Hematopoietic multipotent progenitor cell (in vitro differentiated cells): ENCODE measurements around the gene AMPD2. TPM values are rescaled to one million over a fixed set of nuclear protein-coding genes. Genes with fewer than 3 reads are reported as not detected.

Source experiments
- DNase-seq, 3 donors: peaks; one replicate each; pipeline ENCODE4 v3.0.0-alpha.2; 2011 to 2015; ENCODE audit warnings: low read depth in 2 of 3, low spot score in 2 of 3
- total RNA-seq: library from RNA; depleted of rRNA; stranded (reverse); fragments of >200 nt; gene quantifications from one replicate; pipeline ENCODE4 v1.2.3, GENCODE V29; 2012

AMPD2 gene
- total RNA-seq, 1 donor = 259 TPM

DNA sequence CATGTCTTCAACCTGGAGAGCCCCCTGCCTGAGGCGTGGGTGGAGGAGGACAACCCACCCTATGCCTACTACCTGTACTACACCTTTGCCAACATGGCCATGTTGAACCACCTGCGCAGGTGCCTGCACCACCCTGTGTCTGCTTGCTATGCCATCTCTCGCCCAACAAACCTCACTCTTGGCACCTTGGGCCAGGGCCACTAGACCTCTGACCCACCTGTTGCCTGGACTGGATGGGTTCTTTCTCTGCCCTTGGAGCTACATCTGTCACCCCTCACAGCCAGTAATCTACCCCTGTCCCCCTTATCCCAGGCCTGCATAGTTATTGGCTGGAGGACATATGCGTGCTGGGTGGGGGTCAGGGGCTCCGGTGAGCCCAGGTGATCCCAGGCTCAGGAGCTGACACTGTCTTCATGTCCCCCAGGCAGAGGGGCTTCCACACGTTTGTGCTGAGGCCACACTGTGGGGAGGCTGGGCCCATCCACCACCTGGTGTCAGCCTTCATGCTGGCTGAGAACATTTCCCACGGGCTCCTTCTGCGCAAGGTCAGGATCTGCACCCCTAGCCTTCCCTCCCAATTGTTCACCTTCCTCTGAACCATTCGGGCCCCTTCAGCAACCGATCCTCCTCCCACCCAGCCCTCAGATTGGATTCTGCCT lies 9.9 kb downstream of the AMPD2 start:
- DNase-seq = no peak

DNA sequence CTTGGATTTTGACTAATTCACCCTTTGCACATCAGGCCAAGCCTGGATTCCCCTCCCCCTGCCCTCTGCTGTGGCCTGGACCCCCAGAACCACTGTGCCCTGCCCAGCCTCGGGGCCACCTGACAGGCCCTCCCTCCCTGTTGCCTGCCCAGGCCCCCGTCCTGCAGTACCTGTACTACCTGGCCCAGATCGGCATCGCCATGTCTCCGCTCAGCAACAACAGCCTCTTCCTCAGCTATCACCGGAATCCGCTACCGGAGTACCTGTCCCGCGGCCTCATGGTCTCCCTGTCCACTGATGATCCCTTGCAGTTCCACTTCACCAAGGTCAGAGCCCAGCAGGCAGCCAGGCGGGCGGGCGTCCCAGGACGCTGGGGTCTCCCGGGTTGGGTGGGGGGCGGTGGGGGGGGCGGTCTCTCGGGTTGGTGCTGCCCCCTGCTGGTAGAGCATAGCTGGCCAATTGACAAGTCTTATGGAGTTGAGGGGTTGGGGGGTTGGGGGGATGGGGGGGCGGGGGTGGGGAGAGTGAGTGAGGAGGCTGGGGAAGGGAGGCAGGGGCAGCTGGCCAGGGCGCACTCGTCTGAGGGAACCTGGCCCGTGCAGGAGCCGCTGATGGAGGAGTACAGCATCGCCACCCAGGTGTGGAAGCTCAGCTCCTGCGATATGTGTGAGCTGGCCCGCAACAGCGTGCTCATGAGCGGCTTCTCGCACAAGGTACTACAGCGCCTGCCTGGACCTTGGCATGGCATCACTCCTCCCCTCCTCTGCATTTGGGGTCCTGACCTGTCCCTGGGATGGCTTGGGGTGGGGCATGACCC lies 10.7 kb downstream of the AMPD2 start:
- peak in 1 of 3 donors; percentile 50 for DNase-seq

DNA sequence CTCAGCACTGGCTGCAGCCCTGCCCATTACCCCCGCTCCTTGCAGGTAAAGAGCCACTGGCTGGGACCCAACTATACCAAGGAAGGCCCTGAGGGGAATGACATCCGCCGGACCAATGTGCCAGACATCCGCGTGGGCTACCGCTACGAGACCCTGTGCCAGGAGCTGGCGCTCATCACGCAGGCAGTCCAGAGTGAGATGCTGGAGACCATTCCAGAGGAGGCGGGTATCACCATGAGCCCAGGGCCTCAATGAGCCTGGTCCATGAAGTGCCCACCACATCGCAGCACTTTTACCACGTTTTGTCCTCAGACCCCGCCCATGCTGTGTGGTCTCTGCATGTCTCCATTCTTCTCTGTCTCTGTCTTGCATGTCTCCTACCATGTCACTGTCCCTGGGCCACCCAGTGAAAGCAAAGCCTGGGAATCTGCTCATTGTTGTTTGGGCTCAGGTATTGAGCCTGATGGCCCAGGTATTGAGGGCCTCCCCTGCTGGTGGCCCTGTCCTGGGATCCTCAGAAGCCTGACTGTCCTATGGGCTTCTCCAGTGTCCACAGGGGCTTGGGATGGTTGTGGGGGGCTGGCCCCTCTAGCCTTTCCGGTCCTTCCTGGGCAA lies 11.4 kb downstream of the AMPD2 start:
- no peak for DNase-seq

DNA sequence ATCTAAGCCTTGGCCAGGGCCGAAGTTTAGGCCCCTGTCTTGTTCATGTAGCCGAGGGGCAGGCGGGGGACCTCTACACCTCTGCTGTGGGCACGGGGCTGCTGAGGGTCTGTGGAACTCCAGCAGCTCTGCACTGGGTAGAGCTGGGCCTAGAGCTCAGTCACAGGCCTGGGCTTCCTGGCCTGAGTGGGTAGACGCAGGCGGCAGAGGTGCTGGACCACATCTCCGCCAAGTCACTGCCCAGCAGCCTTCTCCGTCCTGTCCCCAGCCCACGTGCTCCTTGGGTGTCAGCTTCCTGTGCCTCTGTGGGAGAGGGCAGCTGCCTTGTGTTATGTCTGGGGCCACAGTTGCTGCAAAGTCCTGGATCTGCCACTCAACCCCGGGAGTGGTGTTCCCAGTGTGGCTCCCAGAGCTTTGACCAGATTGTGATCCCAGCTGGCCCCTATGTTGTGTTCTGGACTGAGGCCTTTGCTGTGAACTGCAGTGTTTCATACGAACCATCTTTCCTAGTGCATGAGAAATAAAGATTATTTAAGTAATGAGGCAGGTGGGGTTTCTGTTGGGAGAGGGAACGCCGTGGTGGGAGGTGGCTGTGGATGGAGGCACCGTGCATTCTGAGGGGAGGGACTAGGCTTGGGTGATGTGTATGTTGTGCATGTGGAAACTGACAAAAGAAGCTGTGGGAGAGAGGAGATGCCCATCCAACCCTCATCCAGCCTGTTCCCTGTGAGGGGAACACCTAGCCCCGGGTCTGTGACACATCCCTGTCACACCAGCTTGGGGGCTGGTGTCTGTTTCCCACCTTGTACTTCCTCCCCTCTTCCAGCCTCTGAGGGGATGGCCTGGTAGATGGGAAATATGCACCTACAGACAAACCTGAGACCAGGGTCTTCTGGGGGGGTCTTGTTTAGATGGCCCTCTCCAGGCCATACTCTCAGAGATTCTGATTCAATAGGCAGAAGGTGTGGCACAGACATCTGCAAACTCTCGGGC lies 12.2 kb downstream of the AMPD2 start:
- DNase-seq = no peak

DNA sequence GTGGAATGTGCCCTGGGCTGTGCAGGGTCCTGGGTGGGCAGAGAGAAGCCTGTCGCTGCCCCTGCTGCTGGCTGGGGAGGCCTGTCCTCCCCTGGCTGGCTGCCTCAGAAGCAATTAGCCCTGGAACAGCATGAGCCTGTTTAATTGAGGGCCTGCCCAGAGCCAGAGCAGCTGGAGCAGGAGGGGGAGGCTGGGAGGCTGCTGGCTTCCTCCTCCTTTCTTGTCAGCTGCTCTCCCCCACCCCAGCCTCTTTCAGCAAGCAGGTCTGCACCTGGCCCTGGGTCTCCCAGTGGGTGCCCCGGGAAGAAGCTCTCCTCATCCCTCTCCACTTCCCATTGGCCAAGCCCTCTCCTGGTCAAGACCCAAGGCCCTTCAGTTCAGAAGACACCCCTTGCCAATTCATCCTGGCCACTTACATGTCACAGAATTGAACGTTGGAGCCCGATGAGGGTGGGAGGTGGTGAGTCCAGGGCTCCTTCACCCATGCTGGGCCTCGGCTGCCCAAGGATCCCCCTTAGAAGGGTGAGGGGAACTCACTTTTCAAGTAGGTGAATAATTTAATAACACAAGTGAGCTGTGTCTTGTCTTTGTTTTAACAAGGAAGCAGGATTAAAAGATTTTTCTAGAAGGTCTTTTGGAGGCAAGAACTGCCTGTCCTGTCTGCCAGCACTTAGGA lies 13.2 kb downstream of the AMPD2 start:
- no peak for DNase-seq

DNA sequence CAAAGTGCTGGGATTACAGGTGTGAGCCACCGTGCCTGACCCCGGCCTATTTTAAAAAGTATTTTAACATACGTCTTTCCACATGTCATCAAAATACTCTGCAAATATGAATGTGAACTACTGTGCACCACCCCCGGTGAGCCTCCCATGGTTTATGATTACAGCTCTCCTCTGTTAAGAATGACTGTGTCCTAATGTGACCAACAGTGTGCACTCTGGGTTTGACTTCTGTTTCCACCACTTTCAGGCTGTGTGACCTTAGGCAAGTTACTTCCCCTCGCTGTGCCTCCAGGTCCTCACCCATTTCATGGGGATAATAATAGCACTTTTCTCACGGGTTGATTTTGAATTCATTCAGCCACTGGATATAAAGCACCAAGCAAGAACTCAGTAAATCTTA lies 14.7 kb downstream of the AMPD2 start:
- no peak for DNase-seq

DNA sequence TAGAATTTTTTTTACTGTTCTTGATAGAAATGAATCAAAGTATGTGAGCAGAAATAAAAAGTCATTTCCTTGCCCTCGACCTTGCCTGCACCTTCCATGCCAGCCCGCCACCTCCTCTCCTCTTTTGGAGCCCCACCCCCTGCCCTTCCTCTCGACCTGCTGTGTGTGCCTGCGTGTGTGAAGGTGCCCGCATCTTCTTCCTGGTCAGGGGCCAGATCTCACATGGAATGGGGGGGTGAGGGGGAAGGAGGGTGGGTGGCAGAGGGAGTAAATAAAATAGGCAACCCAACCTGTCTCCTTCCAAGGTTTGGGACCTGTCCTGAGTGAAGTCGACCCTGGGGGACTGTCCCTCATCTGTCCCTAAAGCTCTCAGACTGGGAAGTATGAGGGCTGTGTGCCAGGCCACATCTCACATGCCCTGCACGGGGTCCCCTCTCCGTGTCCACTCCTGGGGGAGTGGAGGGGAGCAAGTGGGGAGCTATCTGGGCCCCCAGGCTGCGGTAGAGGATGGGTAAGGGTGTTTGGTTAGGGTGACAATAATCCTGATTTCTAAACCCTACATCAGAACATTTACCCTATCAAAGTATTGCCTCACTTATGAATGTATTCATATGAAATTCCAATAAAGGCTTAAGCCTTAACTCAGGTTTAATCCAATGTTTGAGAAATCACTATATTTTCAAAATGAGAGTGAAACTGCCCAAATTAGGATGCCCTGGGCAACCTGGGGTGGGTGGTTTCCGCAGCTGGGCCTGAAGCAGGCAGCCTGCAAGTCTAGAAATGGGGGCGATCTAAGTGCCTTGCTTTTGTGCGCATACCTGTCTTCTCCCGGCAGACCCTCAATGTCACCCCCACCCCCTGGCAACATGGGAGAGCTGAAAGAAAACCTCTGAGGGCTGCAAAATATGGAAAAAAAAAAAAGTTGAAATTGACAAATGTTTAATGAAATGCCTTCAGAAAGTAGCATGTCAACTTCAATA lies 15.4 kb downstream of the AMPD2 start:
- no peak for DNase-seq

DNA sequence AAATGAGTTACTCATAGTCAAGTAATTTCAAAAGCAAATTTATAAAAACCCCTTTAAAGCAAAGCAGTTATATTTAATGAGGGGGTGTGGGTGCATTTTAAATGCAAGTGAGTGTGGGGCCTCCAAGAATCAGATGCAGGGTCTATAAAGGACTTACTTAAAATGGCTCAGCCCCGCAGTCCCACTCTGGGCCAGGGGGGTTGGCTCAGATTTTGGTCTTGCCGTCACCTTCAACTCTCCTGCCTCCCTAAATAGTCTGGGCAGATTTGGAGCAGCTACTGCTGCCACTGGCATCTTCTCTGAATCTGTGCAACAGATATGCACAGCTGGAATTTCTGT lies 16.2 kb downstream of the AMPD2 start:
- no peak for DNase-seq

DNA sequence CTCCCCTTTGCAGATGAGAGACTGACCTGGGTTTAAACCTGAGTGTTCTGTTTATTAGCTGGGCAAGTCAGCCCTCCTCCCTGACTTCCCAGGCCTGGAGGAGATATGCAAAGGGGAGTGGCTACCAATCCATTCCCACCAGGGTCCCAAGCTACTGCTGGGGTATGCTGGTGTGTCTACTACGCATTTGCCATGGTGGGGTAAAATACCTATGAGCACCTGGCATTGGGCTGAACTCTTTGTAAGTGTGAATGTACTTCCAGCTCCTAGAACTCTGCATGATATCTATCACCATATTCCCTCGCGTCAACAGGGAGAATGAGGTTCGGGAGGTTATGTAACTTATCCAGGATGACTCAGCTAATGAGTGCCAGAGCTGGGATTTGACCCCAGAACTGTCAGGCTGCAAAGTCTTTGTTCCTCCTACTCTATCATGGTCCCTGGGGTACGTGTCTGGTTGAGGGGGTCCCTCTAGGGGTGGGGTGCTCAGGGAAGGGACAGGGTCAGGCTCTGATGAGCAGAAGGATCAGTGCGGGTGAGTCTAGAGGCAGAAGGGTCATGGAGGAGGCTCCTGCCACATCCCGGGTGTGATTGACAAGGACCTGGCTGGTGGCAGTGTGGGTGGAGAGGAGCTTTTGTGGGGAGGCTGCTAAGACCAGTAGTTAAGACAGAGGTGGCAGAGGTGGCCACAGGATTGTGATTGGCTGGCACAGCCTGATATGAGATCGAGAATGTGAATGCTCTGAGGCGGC lies 16.7 kb downstream of the AMPD2 start:
- DNase-seq = no peak

DNA sequence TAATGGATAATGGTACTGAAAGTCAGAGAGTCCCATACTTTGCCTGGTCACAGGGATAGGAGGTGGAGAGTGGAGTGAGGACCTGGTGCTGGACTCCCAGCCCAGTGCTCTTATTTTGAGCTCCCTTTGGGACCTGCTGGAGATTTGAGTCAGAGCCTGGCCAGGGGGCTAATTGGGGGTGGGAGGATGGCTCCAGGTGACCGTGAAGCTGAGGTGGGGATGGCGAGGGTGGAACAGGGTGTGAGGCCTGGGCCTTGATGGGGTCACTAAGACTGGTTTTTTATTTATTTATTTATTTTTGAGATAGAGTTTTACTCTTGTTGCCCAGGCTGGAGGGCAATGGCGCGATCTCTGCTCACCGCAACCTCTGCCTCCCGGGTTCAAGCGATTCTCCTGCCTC lies 17.8 kb downstream of the AMPD2 start:
- DNase-seq = no peak

DNA sequence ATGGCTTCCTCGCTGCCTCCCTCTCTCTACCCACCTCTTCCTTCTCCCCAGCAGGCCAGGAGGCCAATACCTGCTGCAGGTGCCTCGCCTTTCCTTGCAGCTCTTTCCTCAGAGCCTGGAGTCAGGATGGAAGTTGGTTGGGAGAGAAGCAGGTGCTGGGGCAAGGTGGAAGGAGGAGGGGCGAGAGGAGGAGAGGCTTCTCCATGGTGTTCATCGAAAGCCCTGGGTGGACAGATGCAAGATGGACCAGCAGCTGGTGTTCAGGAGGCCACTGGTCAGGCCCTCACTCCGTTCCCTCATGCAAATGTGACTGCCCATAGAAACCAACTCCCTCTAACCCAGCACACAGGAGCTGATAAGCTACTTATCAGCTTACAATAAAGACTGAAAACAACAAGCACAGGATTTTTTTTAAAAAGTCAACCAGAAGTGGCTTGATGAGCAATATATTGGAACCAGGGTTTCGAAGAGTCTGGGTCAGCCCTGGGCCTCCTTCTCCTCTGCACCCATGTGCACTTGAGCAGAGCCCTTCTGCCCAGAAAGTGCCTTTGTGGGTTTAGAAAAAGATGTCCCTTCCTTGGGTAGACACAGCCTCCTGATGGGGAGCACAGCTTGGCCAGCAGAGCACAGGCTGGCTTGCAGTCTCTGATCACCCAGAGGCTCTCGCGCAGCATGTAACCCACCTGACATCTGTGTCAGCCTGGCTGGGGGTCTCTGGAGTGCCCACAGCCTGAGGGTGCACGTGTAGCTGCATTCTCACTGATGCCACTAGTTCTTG lies 19.6 kb downstream of the AMPD2 start:
- no peak for DNase-seq

DNA sequence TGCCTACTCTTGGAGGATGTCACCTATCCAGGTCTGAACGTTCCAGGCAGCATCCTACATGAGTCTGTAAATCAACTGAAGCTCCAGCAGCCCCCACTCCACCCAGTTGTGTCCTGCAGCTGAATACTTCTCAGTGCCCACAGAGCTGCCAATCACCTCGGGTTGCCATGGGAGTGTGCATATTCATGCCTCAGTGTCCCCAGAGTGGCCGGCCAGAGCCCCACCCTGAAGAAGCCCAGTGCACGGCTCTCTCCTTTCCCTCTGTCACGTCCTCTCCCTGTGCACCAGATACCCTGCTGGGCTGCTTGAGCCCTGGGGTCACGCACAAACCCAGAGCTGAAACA lies 20.2 kb downstream of the AMPD2 start:
- no peak for DNase-seq

DNA sequence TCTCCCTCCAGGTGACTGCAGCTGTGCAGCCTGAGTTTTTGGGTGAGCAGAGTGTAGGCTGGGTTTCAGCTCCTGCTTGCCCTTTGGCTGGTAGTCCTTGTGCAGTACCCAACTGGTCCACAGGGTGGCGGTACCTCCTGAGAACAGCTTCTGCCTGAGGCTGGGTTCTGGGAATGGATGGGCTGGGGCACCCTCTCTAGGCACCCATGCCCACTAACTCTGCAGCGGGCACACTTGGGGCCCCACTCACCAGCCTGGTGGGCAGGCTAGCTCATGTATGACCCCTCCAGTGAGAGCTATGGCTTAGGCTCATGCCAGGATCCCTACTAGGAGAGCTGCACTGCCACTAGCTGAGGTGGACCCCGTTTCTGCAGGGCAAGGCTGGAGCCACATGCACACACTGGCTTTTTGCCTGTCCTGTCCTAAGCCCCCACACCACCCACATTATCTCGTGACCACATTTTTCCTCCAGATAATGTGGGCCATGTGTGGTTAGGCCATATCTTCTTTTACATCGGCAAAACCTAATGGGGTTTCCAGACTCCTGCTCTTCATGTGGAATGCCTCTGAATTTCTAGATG lies 20.7 kb downstream of the AMPD2 start:
- DNase-seq = peak; percentile 68 to 87 (median 75)

DNA sequence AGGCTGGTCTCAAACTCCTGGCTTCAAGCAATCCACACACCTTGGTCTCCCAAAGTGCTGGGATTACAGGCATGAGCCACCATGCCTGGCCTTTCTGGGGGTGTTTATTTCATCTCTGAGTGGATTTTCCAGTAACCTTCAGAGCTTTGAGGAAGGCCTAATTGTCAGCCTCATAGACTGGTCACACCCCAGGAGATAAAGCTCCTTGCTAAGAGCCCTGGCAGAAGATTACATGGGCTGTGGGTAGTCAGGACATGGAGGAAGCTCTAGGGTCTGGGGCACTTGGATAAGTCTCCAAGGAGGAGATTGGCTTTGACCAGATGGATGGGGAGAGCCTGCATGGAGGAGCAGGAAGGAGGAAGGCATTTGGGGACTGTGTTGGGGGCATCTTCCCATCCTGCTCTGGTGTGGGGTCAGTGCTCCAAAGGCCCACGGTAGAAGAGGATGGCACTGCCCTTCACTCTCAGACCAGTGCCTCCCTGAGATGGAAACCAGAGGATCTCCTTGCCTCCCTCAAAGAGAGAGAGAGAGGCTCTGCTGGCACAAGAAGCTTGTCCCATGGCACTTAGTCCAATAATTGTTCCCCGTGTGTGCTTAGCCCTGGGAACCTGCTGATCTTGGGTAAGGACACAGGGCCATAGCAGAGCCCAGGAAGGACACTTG lies 21.6 kb downstream of the AMPD2 start:
- DNase-seq = no peak

DNA sequence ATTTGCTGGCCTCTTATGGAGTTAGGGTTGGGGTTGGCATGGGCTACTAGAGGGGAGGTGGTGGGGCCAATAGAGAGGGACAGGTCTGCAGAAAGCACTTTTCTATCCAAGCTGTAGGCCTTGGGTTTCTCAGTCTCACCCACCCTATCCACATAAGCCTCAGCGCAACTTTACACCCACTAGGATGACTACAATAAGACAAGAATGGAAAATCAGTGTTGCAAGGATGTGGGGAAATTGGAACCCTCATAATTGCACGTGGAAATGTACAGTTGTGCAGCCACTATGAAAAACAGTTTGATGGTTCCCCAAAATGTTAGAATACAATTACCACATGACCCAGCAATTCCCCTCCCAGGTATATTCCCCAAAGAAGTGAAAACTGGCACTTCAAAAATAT lies 22.2 kb downstream of the AMPD2 start:
- no peak for DNase-seq

DNA sequence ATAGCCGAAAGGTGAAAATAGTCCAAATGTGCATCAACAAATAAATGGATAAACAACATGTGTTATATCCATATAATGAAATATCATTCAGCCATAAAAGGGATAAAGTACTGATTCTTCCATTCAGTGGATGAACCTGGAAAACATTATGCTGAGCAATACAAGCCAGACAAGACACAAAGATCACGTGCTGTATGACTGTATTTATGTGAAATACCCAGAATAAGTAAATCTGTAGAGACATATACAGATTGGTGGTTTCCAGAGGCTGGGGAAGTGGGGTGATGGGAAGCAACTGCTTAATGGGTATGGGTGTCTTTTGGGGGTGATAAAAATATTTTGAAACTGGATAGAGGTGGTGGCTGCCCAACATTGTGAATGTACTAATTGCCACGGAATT lies 23.0 kb downstream of the AMPD2 start:
- DNase-seq = no peak
